ENCODE results near the gene KIF3A.

The KIF3A gene

GRCh38 chr5:132768485-132768868, 31.1 kb upstream of the KIF3A start:
- Histone ChIP-seq H3K4me2 (ENCODE audit: low read depth, low read length, poor library complexity, severe bottlenecking) (no peak overlapping the region), H3K79me2 (ENCODE audit: insufficient read depth, low read length) (no peaks in the 10 kb centered on the region)
- no peak for TF ChIP-seq CTCF (conservative IDR thresholded peaks at IDR 0.05; ENCODE audit: low read length)
- TF ChIP-seq EZH2phosphoT487 (IDR thresholded peaks at IDR 0.05; ENCODE audit: borderline replicate concordance), result no peak

DNA sequence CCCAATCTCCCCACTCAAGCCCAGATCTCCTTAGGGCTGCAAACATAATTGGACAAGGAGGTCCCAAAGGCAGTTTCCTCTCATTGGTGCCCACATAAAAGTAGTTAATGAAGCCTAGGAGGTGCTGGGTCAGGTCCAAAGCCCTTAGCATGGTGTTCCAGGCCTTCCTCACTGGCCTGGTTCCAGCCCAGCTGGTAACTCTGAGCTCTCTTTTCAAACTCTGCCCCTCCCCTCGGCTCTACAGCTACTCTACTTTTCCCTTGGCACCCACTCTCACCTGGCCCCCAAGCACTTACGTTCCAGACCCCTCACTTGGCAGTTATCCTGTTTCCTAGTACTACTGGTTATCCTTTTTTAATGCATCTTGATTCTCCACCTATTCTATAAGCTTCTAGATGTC, 29.8 kb upstream of the KIF3A start:
- Histone ChIP-seq H3K36me3 (ENCODE audit: insufficient read depth, low read length) (no peaks in the 10 kb centered on the region), H3F3A (ENCODE audit: low read depth) (no peaks in the 10 kb centered on the region), H3K9me2 (replicated peaks; ENCODE audit: low read depth, low read length) (no peaks in the 10 kb centered on the region), H3K27me3 (ENCODE audit: insufficient read depth, low read length, poor library complexity, severe bottlenecking) (no peaks in the 10 kb centered on the region), H3K4me1 (ENCODE audit: insufficient read depth, low read length, poor library complexity, severe bottlenecking) (no peaks in the 10 kb centered on the region), H4K20me1 (ENCODE audit: insufficient read depth, low read length, poor library complexity, severe bottlenecking) (no peaks in the 10 kb centered on the region), H3K4me3 (ENCODE audit: low read length, poor library complexity, severe bottlenecking) (no peak overlapping the region), H3K4me2 (ENCODE audit: low read depth, low read length, poor library complexity, severe bottlenecking) (no peak overlapping the region), H3K9ac (ENCODE audit: low read depth, low read length, poor library complexity, severe bottlenecking) (no peak overlapping the region), H2AFZ (ENCODE audit: low read length) (no peak overlapping the region), H3K79me2 (ENCODE audit: insufficient read depth, low read length) (no peaks in the 10 kb centered on the region), H3K9me3 (ENCODE audit: insufficient read depth, low read depth, low read length) (no peaks in the 10 kb centered on the region)
- TF ChIP-seq EZH2phosphoT487 (IDR thresholded peaks at IDR 0.05; ENCODE audit: borderline replicate concordance) (no peak), CTCF (conservative IDR thresholded peaks at IDR 0.05; ENCODE audit: low read length) (no peak)

More at GRCh38 chr5:132768485-132768868, 31.1 kb upstream of the KIF3A start:
- Histone ChIP-seq H3K9ac (ENCODE audit: low read depth, low read length, poor library complexity, severe bottlenecking) (no peak overlapping the region), H3K27me3 (ENCODE audit: insufficient read depth, low read length, poor library complexity, severe bottlenecking) (no peaks in the 10 kb centered on the region), H4K20me1 (ENCODE audit: insufficient read depth, low read length, poor library complexity, severe bottlenecking) (no peaks in the 10 kb centered on the region), H3K9me3 (ENCODE audit: insufficient read depth, low read depth, low read length) (no peaks in the 10 kb centered on the region), H3K4me1 (ENCODE audit: insufficient read depth, low read length, poor library complexity, severe bottlenecking) (no peaks in the 10 kb centered on the region), H3F3A (ENCODE audit: low read depth) (no peaks in the 10 kb centered on the region), H3K9me2 (replicated peaks; ENCODE audit: low read depth, low read length) (no peaks in the 10 kb centered on the region), H2AFZ (ENCODE audit: low read length) (no peak overlapping the region), H3K36me3 (ENCODE audit: insufficient read depth, low read length) (no peaks in the 10 kb centered on the region), H3K4me3 (ENCODE audit: low read length, poor library complexity, severe bottlenecking) (no peak overlapping the region)

- Histone ChIP-seq H3K27me3 (ENCODE audit: insufficient read depth, low read length, poor library complexity, severe bottlenecking) (no peaks in the 10 kb centered on the region), H3K36me3 (ENCODE audit: insufficient read depth, low read length) (no peaks in the 10 kb centered on the region), H3F3A (ENCODE audit: low read depth) (no peaks in the 10 kb centered on the region), H3K9ac (ENCODE audit: low read depth, low read length, poor library complexity, severe bottlenecking) (no peak overlapping the region), H4K20me1 (ENCODE audit: insufficient read depth, low read length, poor library complexity, severe bottlenecking) (no peaks in the 10 kb centered on the region), H2AFZ (ENCODE audit: low read length) (no peak overlapping the region), H3K9me2 (replicated peaks; ENCODE audit: low read depth, low read length) (no peaks in the 10 kb centered on the region), H3K4me3 (ENCODE audit: low read length, poor library complexity, severe bottlenecking) (no peak overlapping the region), H3K4me1 (ENCODE audit: insufficient read depth, low read length, poor library complexity, severe bottlenecking) (no peaks in the 10 kb centered on the region), H3K4me2 (ENCODE audit: low read depth, low read length, poor library complexity, severe bottlenecking) (no peak overlapping the region), H3K9me3 (ENCODE audit: insufficient read depth, low read depth, low read length) (no peaks in the 10 kb centered on the region), H3K79me2 (ENCODE audit: insufficient read depth, low read length) (no peaks in the 10 kb centered on the region)
- TF ChIP-seq CTCF (conservative IDR thresholded peaks at IDR 0.05; ENCODE audit: low read length) (no peak), EZH2phosphoT487 (IDR thresholded peaks at IDR 0.05; ENCODE audit: borderline replicate concordance) (no peak)
Measured at GRCh38 chr5:132766806-132767055, 29.4 kb upstream of the KIF3A start.
